ENCODE results near the gene HDAC9. TPM values are rescaled to one million over a fixed set of nuclear protein-coding genes. Genes with fewer than 3 reads are reported as not detected.

HDAC9 gene
- total RNA-seq, 1 experiment from 2014 or later = 4.3 TPM

DNA sequence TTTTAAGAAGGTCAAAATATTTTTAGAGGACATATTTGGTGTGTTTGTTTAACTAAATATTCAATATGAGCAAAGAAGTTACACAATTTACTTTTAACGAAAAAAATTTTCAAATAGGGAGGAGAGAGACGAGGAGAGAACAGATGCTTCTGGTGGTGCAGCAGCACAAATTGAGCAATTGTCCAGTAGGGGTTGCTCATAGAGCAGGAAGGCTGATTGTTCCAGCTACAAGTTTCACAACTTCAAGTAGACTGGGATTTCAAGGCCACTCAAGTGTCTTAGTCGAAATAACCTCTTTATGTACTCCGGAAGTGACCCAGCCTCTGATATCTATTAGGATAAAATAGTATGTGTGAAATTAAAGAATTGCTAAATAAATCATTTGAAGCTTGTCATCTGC is 197.9 kb downstream of the HDAC9 start:
- CTCF ChIA-PET = interaction anchor here (0.8 to 1.3 kb wide), 8 partner anchors 18 to 972 kb away, joined by 3 to 6 read pairs (median 4); no protein-coding TSS in a partner anchor

More for the DNA sequence above, 197.9 kb downstream of the HDAC9 start:
- no peaks in the 10 kb centered on the region for H3K79me2 ChIP-seq (ENCODE audit: insufficient read depth, low read length)
- ATAC-seq (peak; percentile 74), DNase-seq (ENCODE audit: low read depth, low spot score) (peak; percentile 16)
- no peaks in the 10 kb centered on the region for H3K4me1 ChIP-seq (ENCODE audit: control insufficient read depth in 1 of 2, insufficient read depth in 2 of 2, low read length in 2 of 2)
- ChIA-PET POLR2A (no interaction called here), RAD21 (ENCODE audit: low non-redundant PET in 1 of 2, low total read pairs in 2 of 2, uncharacterized antibody in 2 of 2, unreplicated experiment in 2 of 2) (no interaction called here)
- TF ChIP-seq MAX (IDR thresholded peaks at IDR 0.05) (no peak), CTCF (IDR thresholded peaks at IDR 0.05 in 2 of 3, conservative IDR thresholded peaks at IDR 0.05 in 1 of 3; ENCODE audit: borderline replicate concordance in 1 of 3, insufficient read depth in 1 of 3, low read depth in 2 of 3, low read length in 2 of 3) (peak; percentile 38 to 63 (median 53); a peak in 5 of 6 replicates), REST (IDR thresholded peaks at IDR 0.05; ENCODE audit: low read depth) (no peak), RAD21 (IDR thresholded peaks at IDR 0.05; ENCODE audit: low read depth) (peak; percentile 67), CEBPB (IDR thresholded peaks at IDR 0.05; ENCODE audit: low read depth) (no peak)
- TF ChIP-seq, protein P1, sequence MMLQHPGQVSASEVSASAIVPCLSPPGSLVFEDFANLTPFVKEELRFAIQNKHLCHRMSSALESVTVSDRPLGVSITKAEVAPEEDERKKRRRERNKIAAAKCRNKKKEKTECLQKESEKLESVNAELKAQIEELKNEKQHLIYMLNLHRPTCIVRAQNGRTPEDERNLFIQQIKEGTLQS (IDR thresholded peaks at IDR 0.05) = no peak
- no peak overlapping the region for H3K27ac ChIP-seq (ENCODE audit: low read depth, low read length)
- no peaks in the 10 kb centered on the region for H3K36me3 ChIP-seq (ENCODE audit: control insufficient read depth in 1 of 2, insufficient read depth in 2 of 2, low read length in 2 of 2)
- no peak overlapping the region for H3K9ac ChIP-seq (ENCODE audit: low read length)
- H2AFZ ChIP-seq (ENCODE audit: low read depth, low read length, poor library complexity, severe bottlenecking) = peak overlapping the region; percentile 63
- no peaks in the 10 kb centered on the region for H4K20me1 ChIP-seq (ENCODE audit: insufficient read depth)
- no peak overlapping the region for H3K4me2 ChIP-seq (ENCODE audit: low read length)
- no peaks in the 10 kb centered on the region for H3K9me3 ChIP-seq (ENCODE audit: control insufficient read depth in 1 of 2, insufficient read depth in 1 of 2, low read depth in 1 of 2, low read length in 2 of 2)
- no peak overlapping the region for H3K4me3 ChIP-seq (replicated peaks in 1 of 2; ENCODE audit: low read depth in 1 of 2, low read length in 2 of 2)
- no peaks in the 10 kb centered on the region for H3K27me3 ChIP-seq (ENCODE audit: insufficient read depth, low read length)
- no TSS peak for BruUV-seq (replicated peaks)
- no peaks in the 10 kb centered on the region for H3K9me2 ChIP-seq (ENCODE audit: insufficient read depth)
- intact Hi-C loops (cut with micrococcal nuclease) = loop anchor here (5.0 to 10.0 kb wide), 2 partner anchors 749 to 971 kb away; no protein-coding TSS in a partner anchor
